Hepatocyte (in vitro differentiated cells): ENCODE data around the gene EMC1.

Source experiments
- EZH2 ChIP-seq: fragments of 200-600 bp; sonication (generic); IDR thresholded peaks from 2 replicates; pipeline ENCODE4 v1.6.1; 2016; ENCODE audit warnings: antibody characterized with exemption, mild to moderate bottlenecking, borderline replicate concordance
- TF ChIP-seq, protein P1 (sequence below): fragments of 200-600 bp; sonication (generic); IDR thresholded peaks from 2 replicates; pipeline ENCODE4 v1.5.1; 2016; ENCODE audit warnings: antibody characterized with exemption, mild to moderate bottlenecking; ENCODE audit not compliant: poor library complexity

DNA sequence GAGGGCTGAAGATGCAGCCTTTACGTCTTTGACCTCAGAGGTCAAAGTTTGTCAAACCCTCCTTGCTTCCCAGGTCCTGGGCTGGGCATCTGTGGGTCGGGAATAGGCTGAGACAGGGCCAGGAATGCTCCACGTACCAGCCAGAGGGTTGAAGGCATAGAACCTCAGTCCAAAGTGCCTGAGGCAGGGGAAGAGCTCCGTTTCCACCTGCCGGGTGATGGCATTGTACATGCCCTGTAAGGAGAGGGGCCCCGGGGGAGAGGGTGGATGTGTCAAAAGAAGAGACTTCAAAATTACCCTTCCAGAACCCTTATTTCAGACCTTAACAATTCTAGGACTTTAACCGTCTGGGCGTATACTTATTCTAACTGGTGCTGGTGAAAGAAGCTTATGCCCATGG is 33.6 kb upstream of the EMC1 start:
- TF ChIP-seq, protein P1, sequence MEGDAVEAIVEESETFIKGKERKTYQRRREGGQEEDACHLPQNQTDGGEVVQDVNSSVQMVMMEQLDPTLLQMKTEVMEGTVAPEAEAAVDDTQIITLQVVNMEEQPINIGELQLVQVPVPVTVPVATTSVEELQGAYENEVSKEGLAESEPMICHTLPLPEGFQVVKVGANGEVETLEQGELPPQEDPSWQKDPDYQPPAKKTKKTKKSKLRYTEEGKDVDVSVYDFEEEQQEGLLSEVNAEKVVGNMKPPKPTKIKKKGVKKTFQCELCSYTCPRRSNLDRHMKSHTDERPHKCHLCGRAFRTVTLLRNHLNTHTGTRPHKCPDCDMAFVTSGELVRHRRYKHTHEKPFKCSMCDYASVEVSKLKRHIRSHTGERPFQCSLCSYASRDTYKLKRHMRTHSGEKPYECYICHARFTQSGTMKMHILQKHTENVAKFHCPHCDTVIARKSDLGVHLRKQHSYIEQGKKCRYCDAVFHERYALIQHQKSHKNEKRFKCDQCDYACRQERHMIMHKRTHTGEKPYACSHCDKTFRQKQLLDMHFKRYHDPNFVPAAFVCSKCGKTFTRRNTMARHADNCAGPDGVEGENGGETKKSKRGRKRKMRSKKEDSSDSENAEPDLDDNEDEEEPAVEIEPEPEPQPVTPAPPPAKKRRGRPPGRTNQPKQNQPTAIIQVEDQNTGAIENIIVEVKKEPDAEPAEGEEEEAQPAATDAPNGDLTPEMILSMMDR = no peak
- TF ChIP-seq EZH2 = no peak
